ENCODE data around the gene GPC3. TPM values are rescaled to one million over a fixed set of nuclear protein-coding genes. Genes with fewer than 3 reads are reported as not detected.

Gene GPC3
- polyA plus RNA-seq, 2 of the 4 experiments (the other 2 are of a cell fraction), result not detected

- H3K27ac ChIP-seq, result no peak overlapping the region
- no peaks in the 10 kb centered on the region for H3K9me3 ChIP-seq
- TF ChIP-seq MAZ (IDR thresholded peaks at IDR 0.05; ENCODE audit: borderline replicate concordance, low read depth, low read length) (no peak), MAFK (IDR thresholded peaks at IDR 0.05; ENCODE audit: partially characterized antibody) (no peak), CEBPB (IDR thresholded peaks at IDR 0.05) (no peak), USF2 (IDR thresholded peaks at IDR 0.05) (no peak), E2F6 (IDR thresholded peaks at IDR 0.05; ENCODE audit: borderline replicate concordance, low read depth) (no peak), RAD21 (conservative IDR thresholded peaks at IDR 0.05 in 1 of 2, IDR thresholded peaks at IDR 0.05 in 1 of 2) (no peak), TP53 (CRISPR knock-in tag; IDR thresholded peaks at IDR 0.05) (no peak), FOSL2 (IDR thresholded peaks at IDR 0.05) (no peak), FOSL2 (CRISPR knock-in tag; IDR thresholded peaks at IDR 0.05) (no peak), FOSB (CRISPR knock-in tag; IDR thresholded peaks at IDR 0.05) (no peak), POLR2A (IDR thresholded peaks at IDR 0.05; ENCODE audit: low read length) (no peak), ESRRA (IDR thresholded peaks at IDR 0.05; ENCODE audit: borderline replicate concordance, low read length) (no peak), ATOH8 (CRISPR knock-in tag; IDR thresholded peaks at IDR 0.05; ENCODE audit: low read depth) (no peak), EP300 (IDR thresholded peaks at IDR 0.05) (no peak), ZNF302 (CRISPR knock-in tag; IDR thresholded peaks at IDR 0.05) (no peak), BCL3 (IDR thresholded peaks at IDR 0.05) (no peak), TFCP2L1 (CRISPR knock-in tag; IDR thresholded peaks at IDR 0.05) (no peak), PHF8 (IDR thresholded peaks at IDR 0.05; ENCODE audit: borderline replicate concordance, low read depth) (no peak)
- ChIA-PET CTCF (no interaction called here), POLR2A (no interaction called here)
- FAIRE-seq (no peak), DNase-seq (ENCODE audit: low read depth in 1 of 2, low spot score in 1 of 2) (no peak), ATAC-seq (no peak)
- H3K4me2 ChIP-seq, result no peak overlapping the region
- no peaks in the 10 kb centered on the region for H3K4me1 ChIP-seq
- WGBS (ENCODE audit: missing lambda C conversion rate), result 0% methylated on average over 3 of the region's 3 CpGs
- H3K4me3 ChIP-seq, result no peak overlapping the region
These were observed 20.1 kb downstream of the GPC3 start for GRCh38 chrX:133965321-133965720.

GRCh38 chrX:133961046-133961445, 24.3 kb downstream of the GPC3 start:
- Histone ChIP-seq H3K4me2 (no peak overlapping the region), H3K9me3 (no peaks in the 10 kb centered on the region), H3K4me1 (no peaks in the 10 kb centered on the region), H3K4me3 (no peak overlapping the region), H3K27ac (no peak overlapping the region)
- CTCF ChIA-PET, result no interaction called here
- FAIRE-seq, result no peak
- no peak for DNase-seq (ENCODE audit: low read depth in 1 of 2, low spot score in 1 of 2)
- POLR2A ChIA-PET, result no interaction called here
- no peak for ATAC-seq
- TF ChIP-seq EHMT2 (IDR thresholded peaks at IDR 0.05; ENCODE audit: low read depth) (no peak), CHD4 (IDR thresholded peaks at IDR 0.05; ENCODE audit: borderline replicate concordance) (no peak)
- 28% methylated on average over 6 of the region's 6 CpGs for WGBS (ENCODE audit: missing lambda C conversion rate)

GRCh38 chrX:133959972-133960371, 25.4 kb downstream of the GPC3 start:
- no peak overlapping the region for H3K4me3 ChIP-seq
- no peak overlapping the region for H3K27ac ChIP-seq
- FAIRE-seq (no peak), DNase-seq (ENCODE audit: low read depth in 1 of 2, low spot score in 1 of 2) (no peak), ATAC-seq (no peak)
- POLR2A ChIA-PET, result no interaction called here
- TF ChIP-seq SMC3 (IDR thresholded peaks at IDR 0.05) (no peak), MYC (IDR thresholded peaks at IDR 0.05; ENCODE audit: borderline replicate concordance, low read length) (no peak), POLR2AphosphoS2 (conservative IDR thresholded peaks at IDR 0.05; ENCODE audit: low read length) (no peak), RNF2 (IDR thresholded peaks at IDR 0.05; ENCODE audit: borderline replicate concordance, low read depth) (no peak), HEYL (CRISPR knock-in tag; IDR thresholded peaks at IDR 0.05) (no peak), HOXB5 (CRISPR knock-in tag; IDR thresholded peaks at IDR 0.05) (no peak), RCOR1 (IDR thresholded peaks at IDR 0.05; ENCODE audit: low read depth, low read length) (no peak), ZSCAN20 (CRISPR knock-in tag; IDR thresholded peaks at IDR 0.05) (no peak), ESRRA (IDR thresholded peaks at IDR 0.05; ENCODE audit: borderline replicate concordance, low read length) (no peak), MAZ (IDR thresholded peaks at IDR 0.05; ENCODE audit: borderline replicate concordance, low read depth, low read length) (no peak), NR3C1 (IDR thresholded peaks at IDR 0.05) (no peak), E2F6 (IDR thresholded peaks at IDR 0.05; ENCODE audit: borderline replicate concordance, low read depth) (no peak), CBX8 (IDR thresholded peaks at IDR 0.05) (no peak), USF2 (IDR thresholded peaks at IDR 0.05) (no peak), KDM1A (IDR thresholded peaks at IDR 0.05; ENCODE audit: low read depth) (no peak)
- 8% methylated on average over 2 of the region's 2 CpGs for WGBS (ENCODE audit: missing lambda C conversion rate)
- H3K4me2 ChIP-seq, result no peak overlapping the region
- H3K4me1 ChIP-seq, result no peaks in the 10 kb centered on the region
- CTCF ChIA-PET, result no interaction called here
- H3K9me3 ChIP-seq, result no peaks in the 10 kb centered on the region
